H1 (cell line): ENCODE results near the gene TECPR2.

ENCODE experiments used
- ATF2 ChIP-seq: IDR thresholded peaks from 2 replicates; pipeline ENCODE4 v1.6.1; 2012; ENCODE audit warnings: low read length, inconsistent platforms
- CREB1 ChIP-seq: IDR thresholded peaks from 2 replicates; pipeline ENCODE4 v1.6.1; 2012; ENCODE audit warnings: inconsistent platforms
- CTCF ChIP-seq, 3 experiments: IDR thresholded peaks; 1 replicate in 2 of 3; 2 replicates in 1 of 3; pipeline versions ENCODE4 v1.5.1 to v1.6.1; 2011; ENCODE audit warnings: low read length in 3 of 3, mild to moderate bottlenecking in 3 of 3, inconsistent platforms in 2 of 3, low read depth in 1 of 3, moderate library complexity in 1 of 3; ENCODE audit not compliant: insufficient read depth in 1 of 3; ENCODE audit errors: control extremely low read depth in 1 of 3
- PHF8 ChIP-seq: fragments of 200-600 bp; sonication (generic); conservative IDR thresholded peaks from 2 replicates; pipeline ENCODE4 v1.7.1; 2012; ENCODE audit warnings: low read depth, mild to moderate bottlenecking, inconsistent platforms, low read length, moderate library complexity
- POLR2A ChIP-seq, 2 experiments: IDR thresholded peaks; 1 replicate in 1 of 2; 2 replicates in 1 of 2; pipeline ENCODE4 v1.6.1; 2011; ENCODE audit warnings: low read depth in 2 of 2, low read length in 2 of 2, mild to moderate bottlenecking in 2 of 2; ENCODE audit errors: control extremely low read depth in 1 of 2
- RAD21 ChIP-seq, 2 experiments: IDR thresholded peaks in 1 of 2; conservative IDR thresholded peaks in 1 of 2; 2 replicates each; pipeline ENCODE4 v1.6.1; 2011; ENCODE audit warnings: low read depth in 2 of 2, low read length in 2 of 2, improper control_type of control experiment in 1 of 2, inconsistent platforms in 1 of 2, mild to moderate bottlenecking in 1 of 2, moderate library complexity in 1 of 2
- RFX5 ChIP-seq: IDR thresholded peaks from 2 replicates; pipeline ENCODE4 v1.6.1; 2011; ENCODE audit warnings: low read depth, low read length, improper control_type of control experiment, borderline replicate concordance
- RXRA ChIP-seq: IDR thresholded peaks from 2 replicates; pipeline ENCODE4 v1.6.1; 2011; ENCODE audit warnings: low read depth, mild to moderate bottlenecking, low read length, moderate library complexity; ENCODE audit not compliant: insufficient read depth
- TBP ChIP-seq: IDR thresholded peaks from 2 replicates; pipeline ENCODE4 v1.6.1; 2011; ENCODE audit warnings: low read depth, low read length, improper control_type of control experiment
- YY1 ChIP-seq: IDR thresholded peaks from 2 replicates; pipeline ENCODE4 v1.6.1; 2011; ENCODE audit warnings: low read depth, mild to moderate bottlenecking, low read length
- ZNF274 ChIP-seq: IDR thresholded peaks from 2 replicates; pipeline ENCODE4 v1.7.0; 2012; ENCODE audit warnings: low read length, borderline replicate concordance; ENCODE audit errors: extremely low read depth

GRCh38 chr14:102319351-102320032 is 43.2 kb upstream of the TECPR2 start, which contains the start of gene ZNF839:
- TF ChIP-seq ATF2 (peak; percentile 82), YY1 (peak; percentile 94), RAD21 (IDR thresholded peaks at IDR 0.05 in 1 of 2, conservative IDR thresholded peaks at IDR 0.05 in 1 of 2; ENCODE audit: low read depth in 2 of 2, low read length in 2 of 2) (no peak), CREB1 (peak; percentile 96), RXRA (no peak), RFX5 (no peak), CTCF (IDR thresholded peaks at IDR 0.05; ENCODE audit: control extremely low read depth in 1 of 3, insufficient read depth in 1 of 3, low read depth in 1 of 3, low read length in 3 of 3) (no peak), POLR2A (IDR thresholded peaks at IDR 0.05; ENCODE audit: control extremely low read depth in 1 of 2, low read depth in 2 of 2, low read length in 2 of 2) (no peak), TBP (peak; percentile 76), ZNF274 (no peak), PHF8 (peak; percentile 59; the same call in 1 of the 2 replicates)
